SK-N-SH (cell line): Measurements from ENCODE around the gene SALL3. TPM values are rescaled to one million over a fixed set of nuclear protein-coding genes. Genes with fewer than 3 reads are reported as not detected.

Experiments used
- CTCF ChIA-PET: fragments of 300-600, 350-600 bp; formaldehyde crosslinking; extraction: SDS; loops from one replicate; lab custom pipeline; 2021; lab: Yijun Ruan, JAX
- POLR2A ChIA-PET: fragments of 350-600 bp; sonication (Branson Sonifier 250); formaldehyde crosslinking; extraction: SDS; loops from one replicate; lab custom pipeline; 2020; ENCODE audit warnings: antibody characterized with exemption, inconsistent platforms; lab: Yijun Ruan, JAX
- DNase-seq: peaks from one replicate; pipeline ENCODE4 v3.0.0; 2012
- H2AFZ ChIP-seq: fragments of 200-600 bp; sonication (generic); 2 replicates; pipeline ENCODE4 v1.8.1; 2016; ENCODE audit warnings: antibody characterized with exemption, mild to moderate bottlenecking, low read depth
- H3F3A ChIP-seq: fragments of 200-600 bp; sonication (generic); replicated peaks from 2 replicates; pipeline ENCODE3; 2016; ENCODE audit warnings: antibody characterized with exemption, mild to moderate bottlenecking; ENCODE audit not compliant: insufficient read depth
- H3K27ac ChIP-seq, 2 experiments: fragments of 200-500 bp in 1 of 2; fragments of 200-600 bp in 1 of 2; sonication (Bioruptor generic) in 1 of 2; sonication (generic), shearing (Covaris generic) in 1 of 2; 2 replicates each; pipeline versions ENCODE4 v1.5.1 to v1.6.1; 2014 to 2016; ENCODE audit warnings: low read depth in 2 of 2, inconsistent platforms in 1 of 2, low read length in 1 of 2, mild to moderate bottlenecking in 1 of 2, mixed read lengths in 1 of 2
- H3K27me3 ChIP-seq: fragments of 200-600 bp; sonication (generic), shearing (Covaris generic); 2 replicates; pipeline ENCODE4 v1.6.1; 2016; ENCODE audit warnings: mixed run types; ENCODE audit not compliant: insufficient read depth
- H3K36me3 ChIP-seq, 2 experiments: fragments of 200-500 bp in 1 of 2; fragments of 200-600 bp in 1 of 2; sonication (Bioruptor generic) in 1 of 2; sonication (generic) in 1 of 2; replicated peaks in 1 of 2; 2 replicates each; pipeline versions ENCODE3 to v1.5.1; 2014 to 2016; ENCODE audit warnings: low read length in 1 of 2, mild to moderate bottlenecking in 1 of 2; ENCODE audit not compliant: insufficient read depth in 2 of 2, control insufficient read depth in 1 of 2
- H3K4me1 ChIP-seq, 2 experiments: fragments of 200-500 bp in 1 of 2; fragments of 200-600 bp in 1 of 2; sonication (Bioruptor generic) in 1 of 2; sonication (generic), shearing (Covaris generic) in 1 of 2; 2 replicates each; pipeline versions ENCODE4 v1.5.1 to v1.6.1; 2014 to 2016; ENCODE audit warnings: low read depth in 1 of 2, low read length in 1 of 2, mixed run types in 1 of 2; ENCODE audit not compliant: insufficient read depth in 2 of 2, control insufficient read depth in 1 of 2
- H3K4me2 ChIP-seq: fragments of 200-600 bp; sonication (generic), shearing (Covaris generic); 2 replicates; pipeline ENCODE4 v1.6.1; 2017; ENCODE audit warnings: mixed run types
- H3K4me3 ChIP-seq, 2 experiments: fragments of 200-500 bp in 1 of 2; fragments of 200-600 bp in 1 of 2; sonication (Bioruptor generic) in 1 of 2; sonication (generic), shearing (Covaris generic) in 1 of 2; 2 replicates each; pipeline versions ENCODE4 v1.5.1 to v1.8.1; 2014 to 2016; ENCODE audit warnings: low read depth in 2 of 2, inconsistent platforms in 1 of 2, low read length in 1 of 2, mild to moderate bottlenecking in 1 of 2, mixed read lengths in 1 of 2, moderate library complexity in 1 of 2
- H3K79me2 ChIP-seq: fragments of 200-600 bp; sonication (generic); 2 replicates; pipeline ENCODE4 v1.8.1; 2017; ENCODE audit warnings: mild to moderate bottlenecking; ENCODE audit not compliant: insufficient read depth
- H3K9ac ChIP-seq: fragments of 200-600 bp; sonication (generic); 2 replicates; pipeline ENCODE4 v1.6.1; 2017; ENCODE audit warnings: mixed run types
- H3K9me2 ChIP-seq: fragments of 200-600 bp; sonication (generic); 2 replicates; pipeline ENCODE4 v1.6.1; 2017; ENCODE audit warnings: mixed run types
- H3K9me3 ChIP-seq: fragments of 200-600 bp; sonication (generic); 2 replicates; pipeline ENCODE4 v1.6.1; 2017; ENCODE audit warnings: mixed run types, mild to moderate bottlenecking, moderate library complexity
- H4K20me1 ChIP-seq: fragments of 200-600 bp; sonication (generic); 2 replicates; pipeline ENCODE4 v1.6.1; 2017; ENCODE audit warnings: mild to moderate bottlenecking, mixed run types; ENCODE audit not compliant: insufficient read depth
- CTCF ChIP-seq: fragments of 200-600 bp; sonication (generic); IDR thresholded peaks from 2 replicates; pipeline ENCODE4 v1.6.1; 2017; ENCODE audit warnings: antibody characterized with exemption, mild to moderate bottlenecking, moderate library complexity
- EZH2phosphoT487 ChIP-seq: fragments of 200-600 bp; sonication (generic); IDR thresholded peaks from 2 replicates; pipeline ENCODE4 v1.6.1; 2017; ENCODE audit warnings: low read depth, mixed run types, mild to moderate bottlenecking, antibody characterized with exemption, moderate library complexity, borderline replicate concordance
- FOSL2 ChIP-seq: IDR thresholded peaks from 2 replicates; pipeline ENCODE4 v1.4.0; 2012; ENCODE audit warnings: low read depth, mild to moderate bottlenecking, moderate library complexity, borderline replicate concordance
- GABPA ChIP-seq: IDR thresholded peaks from 2 replicates; pipeline ENCODE4 v1.4.0; 2012; ENCODE audit warnings: low read depth, mild to moderate bottlenecking
- JUND ChIP-seq: IDR thresholded peaks from 2 replicates; pipeline ENCODE4 v1.4.0; 2012
- MAX ChIP-seq: IDR thresholded peaks from 2 replicates; pipeline ENCODE4 v1.4.0; 2012; ENCODE audit warnings: low read depth
- NFIC ChIP-seq: IDR thresholded peaks from 2 replicates; pipeline ENCODE4 v1.4.0; 2012; ENCODE audit warnings: borderline replicate concordance
- RAD21 ChIP-seq: IDR thresholded peaks from 2 replicates; pipeline ENCODE4 v1.6.1; 2012; ENCODE audit warnings: mild to moderate bottlenecking, low read length
- RFX5 ChIP-seq: IDR thresholded peaks from 2 replicates; pipeline ENCODE4 v1.6.1; 2012; ENCODE audit warnings: mild to moderate bottlenecking, improper control_type of control experiment, low read length
- SIN3A ChIP-seq: IDR thresholded peaks from 2 replicates; pipeline ENCODE4 v1.6.1; 2012; ENCODE audit warnings: low read depth, mild to moderate bottlenecking, low read length, moderate library complexity, borderline replicate concordance
- TAF1 ChIP-seq: IDR thresholded peaks from 2 replicates; pipeline ENCODE4 v1.6.1; 2012; ENCODE audit warnings: low read depth, mild to moderate bottlenecking, low read length, moderate library complexity, borderline replicate concordance
- USF2 ChIP-seq: fragments of 150-350 bp; IDR thresholded peaks from 2 replicates; pipeline ENCODE4 v1.6.1; 2017; ENCODE audit warnings: antibody characterized with exemption, low read length, low read depth, borderline replicate concordance
- WGBS: methylation state at CpG from one replicate; pipeline ENCODE4 v1.1.6; 2017; ENCODE audit warnings: low lambda C conversion rate; 5-methylcytosine and 5-hydroxymethylcytosine counted together
- polyA plus RNA-seq, 3 experiments: library from polyadenylated mRNA; depleted of rRNA; stranded (reverse); fragments of >200 nt; gene quantifications; 2 replicates each; pipeline ENCODE4 v1.2.3, GENCODE V29; 2012

The SALL3 gene
- polyA plus RNA-seq, 1 of the 3 experiments (the other 2 are of a cell fraction): not detected

GRCh38 chr18:79000997-79001396, 21.4 kb downstream of the SALL3 start:
- CTCF ChIA-PET: interaction anchor here (0.7 to 1.2 kb wide), 2 partner anchors 9 to 528 kb away, joined by 3 to 4 read pairs; no protein-coding TSS in a partner anchor
- Histone ChIP-seq H4K20me1 (no peaks in the 10 kb centered on the region), H3K9ac (no peak overlapping the region), H3K27ac (no peak overlapping the region), H3K4me1 (no peaks in the 10 kb centered on the region), H3K79me2 (no peaks in the 10 kb centered on the region), H3K36me3 (no peaks in the 10 kb centered on the region), H3F3A (no peaks in the 10 kb centered on the region), H3K9me3 (no peaks in the 10 kb centered on the region), H3K4me3 (no peak overlapping the region), H3K27me3 (peaks cover 86% of the 10 kb centered on the region), H2AFZ (no peak overlapping the region), H3K4me2 (no peak overlapping the region), H3K9me2 (no peaks in the 10 kb centered on the region)
- TF ChIP-seq JUND (no peak), NFIC (no peak), GABPA (no peak), RFX5 (no peak), CTCF (no peak), SIN3A (no peak), USF2 (no peak), TAF1 (no peak)
- DNase-seq: no peak
- 14% methylated on average over 13 of the region's 13 CpGs for WGBS
- POLR2A ChIA-PET: no interaction called here

GRCh38 chr18:79005653-79006052, 26.0 kb downstream of the SALL3 start:
- POLR2A ChIA-PET: no interaction called here
- CTCF ChIA-PET: no interaction called here
- H3K36me3 ChIP-seq: no peaks in the 10 kb centered on the region

More at GRCh38 chr18:79005653-79006052, 26.0 kb downstream of the SALL3 start:
- no peaks in the 10 kb centered on the region for H3F3A ChIP-seq
- no peaks in the 10 kb centered on the region for H3K9me3 ChIP-seq
- H3K27me3 ChIP-seq: peaks cover 87% of the 10 kb centered on the region
- TF ChIP-seq MAX (no peak), EZH2phosphoT487 (no peak), FOSL2 (no peak), RAD21 (no peak), SIN3A (no peak), JUND (no peak)
- no peaks in the 10 kb centered on the region for H3K79me2 ChIP-seq
- no peak overlapping the region for H3K9ac ChIP-seq
- no peak overlapping the region for H3K4me3 ChIP-seq
- DNase-seq: no peak
- no peak overlapping the region for H3K27ac ChIP-seq
- H3K4me1 ChIP-seq: no peaks in the 10 kb centered on the region
- no peak overlapping the region for H2AFZ ChIP-seq
- H4K20me1 ChIP-seq: no peaks in the 10 kb centered on the region
- WGBS: 56% methylated on average over 24 of the region's 28 CpGs
- no peak overlapping the region for H3K4me2 ChIP-seq
- H3K9me2 ChIP-seq: no peaks in the 10 kb centered on the region
